ENCODE measurements around the gene ANO2.

GRCh38 chr12:5756338-5756842 is 188.7 kb downstream of the ANO2 start:
- TF ChIP-seq CTCF (IDR thresholded peaks at IDR 0.05; ENCODE audit: low read depth, low read length), result no peak
- no peak for TF ChIP-seq EZH2phosphoT487 (IDR thresholded peaks at IDR 0.05; ENCODE audit: low read depth)
